Gastrocnemius medialis (tissue), 4 donors: ENCODE results near the gene RELT. TPM values are rescaled to one million over a fixed set of nuclear protein-coding genes. Genes with fewer than 3 reads are reported as not detected.

Experiments used
- ATAC-seq, 2 donors: fragments of 150-250 bp; one replicate each; pipeline ENCODE4 v1.9.1; 2016
- DNase-seq, 2 donors: peaks; one replicate each; pipeline ENCODE4 v3.0.0-alpha.2; 2019
- H3K27ac ChIP-seq, 4 donors: fragments of 200-600 bp; sonication (generic); 1 replicate in 1 of 4; 2 replicates in 3 of 4; pipeline ENCODE4 v1.5.1; 2016 to 2018; ENCODE audit warnings: mild to moderate bottlenecking in 2 of 4, moderate library complexity in 1 of 4
- H3K27me3 ChIP-seq, 3 donors: fragments of 200-600 bp; sonication (generic) in 2 of 3; 1 replicate in 1 of 3; 2 replicates in 2 of 3; pipeline versions ENCODE4 v1.5.1 to v1.6.0; 2016 to 2019; ENCODE audit warnings: mild to moderate bottlenecking in 1 of 3, moderate library complexity in 1 of 3
- H3K36me3 ChIP-seq, 2 donors: fragments of 200-600 bp; sonication (generic) in 1 of 2; one replicate each; pipeline ENCODE4 v1.5.1; 2017 to 2018
- H3K4me1 ChIP-seq, 2 donors: fragments of 200-600 bp; sonication (generic) in 1 of 2; one replicate each; pipeline ENCODE4 v1.5.1; 2016 to 2017; ENCODE audit warnings: mild to moderate bottlenecking in 2 of 2
- H3K4me3 ChIP-seq, 4 donors: fragments of 200-600 bp; sonication (generic) in 3 of 4; 1 replicate in 1 of 4; 2 replicates in 3 of 4; pipeline ENCODE4 v1.5.1; 2016 to 2019; ENCODE audit warnings: mild to moderate bottlenecking in 2 of 4
- H3K9me3 ChIP-seq, 3 donors: fragments of 200-600 bp; sonication (generic) in 2 of 3; 1 replicate in 1 of 3; 2 replicates in 2 of 3; pipeline ENCODE4 v1.5.1; 2016 to 2019
- CTCF ChIP-seq, 5 experiments: fragments of 450-650 bp in 3 of 5; fragments of 200-600 bp in 2 of 5; sonication (generic) in 2 of 5; IDR thresholded peaks in 4 of 5; conservative IDR thresholded peaks in 1 of 5; 1 replicate in 4 of 5; 2 replicates in 1 of 5; pipeline ENCODE4 v1.5.1; 2016 to 2019; ENCODE audit warnings: antibody characterized with exemption in 5 of 5, mild to moderate bottlenecking in 3 of 5, moderate library complexity in 3 of 5
- POLR2A ChIP-seq, 2 donors: fragments of 450-650 bp; IDR thresholded peaks; one replicate each; pipeline ENCODE4 v1.6.1; 2017; ENCODE audit warnings: antibody characterized with exemption in 2 of 2, mild to moderate bottlenecking in 2 of 2, moderate library complexity in 2 of 2
- in situ Hi-C, 4 donors: fragments of 200-750 bp; cut with MboI; loops; one replicate each; pipeline versions ENCODE4 v1.15.0 to v1.8.0; 2017; ENCODE audit warnings: low sequenced_read_pairs in 4 of 4
- intact Hi-C: fragments of 100-400 bp; cut with DNase I; formaldehyde crosslinking; loops from one replicate; pipeline ENCODE4 v1.15.1; 2023; ENCODE audit warnings: low total_unique reads
- total RNA-seq, 4 donors: library from RNA; depleted of rRNA; stranded (reverse); fragments of >200 nt; gene quantifications; one replicate each; pipeline versions ENCODE4 v1.1.0 to v1.2.3, GENCODE V29; 2016

The RELT gene
- total RNA-seq, 4 donors from 2014 or later: 18.5 to 63.5 (median 36.7) TPM

GRCh38 chr11:73360743-73361369 lies 15.3 kb upstream of the RELT start:
- H3K27ac ChIP-seq: peak overlapping the region in 1 of 4 donors; percentile 61
- no peak for ATAC-seq

GRCh38 chr11:73361953-73362776 lies 14.0 kb upstream of the RELT start:
- ATAC-seq (no peak), DNase-seq (no peak)
- peaks cover 0 to 4% of the 10 kb centered on the region in 2 donors for H3K36me3 ChIP-seq

More at GRCh38 chr11:73360743-73361369, 15.3 kb upstream of the RELT start:
- no peak for DNase-seq
- in situ Hi-C loops: no loop called here
- intact Hi-C loops: no loop called here
- H3K27me3 ChIP-seq: no peaks in the 10 kb centered on the region
- no peaks in the 10 kb centered on the region for H3K9me3 ChIP-seq
- TF ChIP-seq POLR2A (IDR thresholded peaks at IDR 0.05) (no peak), CTCF (IDR thresholded peaks at IDR 0.05 in 4 of 5, conservative IDR thresholded peaks at IDR 0.05 in 1 of 5) (no peak)
- peaks cover 0 to 4% of the 10 kb centered on the region in 2 donors for H3K36me3 ChIP-seq
- H3K4me3 ChIP-seq: no peak overlapping the region
- H3K4me1 ChIP-seq: peaks cover 9 to 11% of the 10 kb centered on the region in 2 donors

GRCh38 chr11:73363147-73363546 lies 13.1 kb upstream of the RELT start:
- intact Hi-C loops: no loop called here
- no peak for ATAC-seq
- H3K4me3 ChIP-seq: no peak overlapping the region
- DNase-seq: no peak
- in situ Hi-C loops: no loop called here
- H3K27ac ChIP-seq: no peak overlapping the region
- TF ChIP-seq CTCF (IDR thresholded peaks at IDR 0.05 in 4 of 5, conservative IDR thresholded peaks at IDR 0.05 in 1 of 5) (no peak), POLR2A (IDR thresholded peaks at IDR 0.05) (no peak)
- H3K4me1 ChIP-seq: peaks cover 9 to 11% of the 10 kb centered on the region in 2 donors
- H3K27me3 ChIP-seq: no peaks in the 10 kb centered on the region
- no peaks in the 10 kb centered on the region for H3K9me3 ChIP-seq
- peaks cover 0 to 4% of the 10 kb centered on the region in 2 donors for H3K36me3 ChIP-seq

More at GRCh38 chr11:73361953-73362776, 14.0 kb upstream of the RELT start:
- Histone ChIP-seq H3K4me3 (no peak overlapping the region), H3K27ac (no peak overlapping the region), H3K9me3 (no peaks in the 10 kb centered on the region), H3K4me1 (peaks cover 9 to 11% of the 10 kb centered on the region in 2 donors), H3K27me3 (no peaks in the 10 kb centered on the region)
- in situ Hi-C loops (no loop called here), intact Hi-C loops (no loop called here)
- TF ChIP-seq POLR2A (IDR thresholded peaks at IDR 0.05) (no peak), CTCF (IDR thresholded peaks at IDR 0.05 in 4 of 5, conservative IDR thresholded peaks at IDR 0.05 in 1 of 5) (no peak)

GRCh38 chr11:73365352-73366264 lies 10.6 kb upstream of the RELT start:
- Histone ChIP-seq H3K4me1 (peaks cover under 1% of the 10 kb centered on the region in 2 donors), H3K36me3 (peaks cover 0 to 4% of the 10 kb centered on the region in 2 donors), H3K4me3 (no peak overlapping the region), H3K27me3 (no peaks in the 10 kb centered on the region), H3K27ac (no peak overlapping the region), H3K9me3 (no peaks in the 10 kb centered on the region)
- TF ChIP-seq POLR2A (IDR thresholded peaks at IDR 0.05) (no peak), CTCF (IDR thresholded peaks at IDR 0.05 in 4 of 5, conservative IDR thresholded peaks at IDR 0.05 in 1 of 5) (no peak)
- no peak for ATAC-seq
- no peak for DNase-seq
- in situ Hi-C loops (no loop called here), intact Hi-C loops (no loop called here)
